GM18909 (cell line): ENCODE data around the gene MYRFL.

ENCODE experiments used
- ATAC-seq: cut with Tn5 transposase; IDR thresholded peaks from one replicate; pipeline ENCODE4 v1.9.1; 2021; ENCODE audit warnings: mild to moderate bottlenecking; ENCODE audit not compliant: unreplicated experiment, poor library complexity

The MYRFL gene

GRCh38 chr12:70007687-70008086 lies 182.7 kb downstream of the MYRFL start:
- ATAC-seq, result no peak
